ENCODE results near the gene SLC35G3.
"Not testable (repeated sequence)": the region's sequence is repeated elsewhere in the genome, so short reads cannot be mapped to it uniquely, and the experiment has no call there.

Gene SLC35G3

DNA sequence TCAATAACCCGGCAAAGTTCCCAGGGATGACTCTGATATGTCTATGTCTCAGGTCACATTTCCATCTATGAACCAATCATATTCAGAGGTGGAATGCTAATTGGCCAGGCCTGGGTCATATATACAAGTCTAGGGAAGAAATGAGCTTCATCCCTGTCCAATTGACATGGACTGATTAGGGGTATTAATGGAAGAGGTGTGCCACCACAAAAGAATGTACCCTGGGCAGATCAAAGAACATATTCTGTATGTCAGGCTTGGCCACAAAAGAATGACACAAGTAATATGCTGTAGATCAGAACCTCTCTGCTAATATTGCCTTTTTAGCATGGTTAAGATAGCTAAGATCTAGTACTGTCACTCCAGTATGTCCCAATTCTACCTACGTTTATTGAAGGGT is 6.7 kb downstream of the SLC35G3 start:
- TF ChIP-seq, protein P1, sequence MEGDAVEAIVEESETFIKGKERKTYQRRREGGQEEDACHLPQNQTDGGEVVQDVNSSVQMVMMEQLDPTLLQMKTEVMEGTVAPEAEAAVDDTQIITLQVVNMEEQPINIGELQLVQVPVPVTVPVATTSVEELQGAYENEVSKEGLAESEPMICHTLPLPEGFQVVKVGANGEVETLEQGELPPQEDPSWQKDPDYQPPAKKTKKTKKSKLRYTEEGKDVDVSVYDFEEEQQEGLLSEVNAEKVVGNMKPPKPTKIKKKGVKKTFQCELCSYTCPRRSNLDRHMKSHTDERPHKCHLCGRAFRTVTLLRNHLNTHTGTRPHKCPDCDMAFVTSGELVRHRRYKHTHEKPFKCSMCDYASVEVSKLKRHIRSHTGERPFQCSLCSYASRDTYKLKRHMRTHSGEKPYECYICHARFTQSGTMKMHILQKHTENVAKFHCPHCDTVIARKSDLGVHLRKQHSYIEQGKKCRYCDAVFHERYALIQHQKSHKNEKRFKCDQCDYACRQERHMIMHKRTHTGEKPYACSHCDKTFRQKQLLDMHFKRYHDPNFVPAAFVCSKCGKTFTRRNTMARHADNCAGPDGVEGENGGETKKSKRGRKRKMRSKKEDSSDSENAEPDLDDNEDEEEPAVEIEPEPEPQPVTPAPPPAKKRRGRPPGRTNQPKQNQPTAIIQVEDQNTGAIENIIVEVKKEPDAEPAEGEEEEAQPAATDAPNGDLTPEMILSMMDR (IDR thresholded peaks at IDR 0.05; ENCODE audit: insufficient read depth, low read depth, low read length, missing control alignments): no peak
- DNase-seq (ENCODE audit: low read depth): no peak
- H3K4me3 ChIP-seq (ENCODE audit: low read depth, low read length): no peak overlapping the region

- TF ChIP-seq, protein P1 (IDR thresholded peaks at IDR 0.05; ENCODE audit: insufficient read depth, low read depth, low read length, missing control alignments): no peak
- peak; percentile 67 for DNase-seq (ENCODE audit: low read depth)
Measured at GRCh38 chr17:35185849-35186248, 8.3 kb downstream of the SLC35G3 start.

GRCh38 chr17:35184274-35184673 is 9.9 kb downstream of the SLC35G3 start:
- TF ChIP-seq, protein P1 (IDR thresholded peaks at IDR 0.05; ENCODE audit: insufficient read depth, low read depth, low read length, missing control alignments): no peak
- H3K4me3 ChIP-seq (ENCODE audit: low read depth, low read length): no peak overlapping the region
- DNase-seq (ENCODE audit: low read depth): no peak

More at GRCh38 chr17:35185849-35186248, 8.3 kb downstream of the SLC35G3 start:
- no peak overlapping the region for H3K4me3 ChIP-seq (ENCODE audit: low read depth, low read length)

DNA sequence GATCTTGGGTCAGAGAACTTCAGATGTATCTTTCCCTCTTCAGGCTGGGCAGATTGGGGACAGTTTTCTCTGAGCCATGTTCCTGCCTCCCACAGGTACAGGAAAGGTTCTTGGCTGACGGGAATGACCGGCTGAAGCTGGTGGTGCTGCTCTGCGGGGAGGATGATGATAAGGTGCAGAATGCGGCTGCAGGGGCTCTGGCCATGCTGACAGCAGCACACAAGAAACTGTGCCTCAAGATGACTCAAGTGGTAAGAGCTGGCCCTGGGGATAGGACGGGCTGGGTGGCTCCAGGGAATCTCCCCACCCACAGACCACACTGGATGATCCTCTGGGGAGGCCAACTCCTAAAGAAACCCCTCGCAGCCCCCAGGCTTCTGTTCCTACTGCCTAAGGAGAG is 10.9 kb downstream of the SLC35G3 start:
- peak; percentile 8 for DNase-seq (ENCODE audit: low read depth)
- TF ChIP-seq, protein P1 (IDR thresholded peaks at IDR 0.05; ENCODE audit: insufficient read depth, low read depth, low read length, missing control alignments): no peak
- no peak overlapping the region for H3K4me3 ChIP-seq (ENCODE audit: low read depth, low read length)

GRCh38 chr17:35179379-35179778 is 14.8 kb downstream of the SLC35G3 start:
- H3K4me3 ChIP-seq (ENCODE audit: low read depth, low read length); DNase-seq (ENCODE audit: low read depth): not testable (repeated sequence)

DNA sequence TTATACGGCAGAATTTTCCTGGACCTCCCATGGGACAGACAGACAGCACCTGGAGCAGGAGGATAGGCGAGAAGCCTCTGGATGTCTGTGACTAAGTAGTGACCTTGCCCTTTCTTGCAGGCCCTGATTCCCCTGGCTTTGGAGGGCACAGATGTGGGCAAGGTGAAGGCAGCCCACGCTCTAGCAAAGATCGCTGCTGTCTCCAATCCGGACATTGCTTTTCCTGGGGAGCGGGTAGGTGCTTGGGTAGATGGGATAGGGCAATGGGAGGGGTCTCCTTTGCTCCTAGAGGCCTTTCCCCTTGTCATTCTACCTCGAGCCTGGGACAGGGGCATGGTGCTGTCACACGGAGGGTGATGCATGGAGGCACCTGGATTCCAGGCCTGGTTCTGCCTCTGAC is 17.3 kb downstream of the SLC35G3 start:
- no peak for DNase-seq (ENCODE audit: low read depth)
- TF ChIP-seq, protein P1 (IDR thresholded peaks at IDR 0.05; ENCODE audit: insufficient read depth, low read depth, low read length, missing control alignments): no peak
- H3K4me3 ChIP-seq (ENCODE audit: low read depth, low read length): no peak overlapping the region

- H3K4me3 ChIP-seq (ENCODE audit: low read depth, low read length): no peak overlapping the region
- TF ChIP-seq, protein P1 (IDR thresholded peaks at IDR 0.05; ENCODE audit: insufficient read depth, low read depth, low read length, missing control alignments): no peak
- no peak for DNase-seq (ENCODE audit: low read depth)
Measured at GRCh38 chr17:35175638-35176415, 18.4 kb downstream of the SLC35G3 start.

All from GM12865 (cell line).